ENCODE measurements around the gene BLVRA. TPM values are rescaled to one million over a fixed set of nuclear protein-coding genes. Genes with fewer than 3 reads are reported as not detected.
"Not testable (repeated sequence)": the region's sequence is repeated elsewhere in the genome, so short reads cannot be mapped to it uniquely, and the experiment has no call there.

BLVRA gene
- total RNA-seq, 2 experiments from 2014 or later, result 15.7 TPM

DNA sequence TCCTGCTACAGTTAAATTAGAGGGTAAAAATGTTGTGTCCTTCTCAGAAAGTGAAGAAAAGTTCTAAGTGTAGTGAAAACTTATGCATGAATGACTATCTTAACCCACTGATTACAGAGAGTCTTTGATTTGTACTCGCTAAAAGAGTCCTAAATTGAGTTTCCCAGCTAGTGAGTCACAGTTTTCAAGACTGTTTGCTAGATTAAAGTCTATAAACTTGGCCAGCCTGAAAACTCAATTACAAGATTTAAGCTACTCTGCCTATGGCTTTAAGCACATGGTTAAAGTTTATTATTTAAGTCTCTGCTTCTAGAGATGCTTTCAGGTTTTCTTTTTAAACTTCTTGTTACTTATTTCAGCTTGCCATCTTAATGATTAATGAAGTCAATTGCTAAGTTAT, 66.5 kb downstream of the BLVRA start:
- TF ChIP-seq, protein P1, sequence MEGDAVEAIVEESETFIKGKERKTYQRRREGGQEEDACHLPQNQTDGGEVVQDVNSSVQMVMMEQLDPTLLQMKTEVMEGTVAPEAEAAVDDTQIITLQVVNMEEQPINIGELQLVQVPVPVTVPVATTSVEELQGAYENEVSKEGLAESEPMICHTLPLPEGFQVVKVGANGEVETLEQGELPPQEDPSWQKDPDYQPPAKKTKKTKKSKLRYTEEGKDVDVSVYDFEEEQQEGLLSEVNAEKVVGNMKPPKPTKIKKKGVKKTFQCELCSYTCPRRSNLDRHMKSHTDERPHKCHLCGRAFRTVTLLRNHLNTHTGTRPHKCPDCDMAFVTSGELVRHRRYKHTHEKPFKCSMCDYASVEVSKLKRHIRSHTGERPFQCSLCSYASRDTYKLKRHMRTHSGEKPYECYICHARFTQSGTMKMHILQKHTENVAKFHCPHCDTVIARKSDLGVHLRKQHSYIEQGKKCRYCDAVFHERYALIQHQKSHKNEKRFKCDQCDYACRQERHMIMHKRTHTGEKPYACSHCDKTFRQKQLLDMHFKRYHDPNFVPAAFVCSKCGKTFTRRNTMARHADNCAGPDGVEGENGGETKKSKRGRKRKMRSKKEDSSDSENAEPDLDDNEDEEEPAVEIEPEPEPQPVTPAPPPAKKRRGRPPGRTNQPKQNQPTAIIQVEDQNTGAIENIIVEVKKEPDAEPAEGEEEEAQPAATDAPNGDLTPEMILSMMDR (IDR thresholded peaks at IDR 0.05), result no peak
- CTCF ChIA-PET, result interaction anchor here (1.1 kb wide), 1 partner anchor 14 kb away, joined by 4 read pairs; no protein-coding TSS in a partner anchor
- no peaks in the 10 kb centered on the region for H3K4me1 Mint-ChIP-seq (ENCODE audit: low read depth)
- H3K4me3 Mint-ChIP-seq, result no peak overlapping the region
- Histone ChIP-seq H3K36me3 (ENCODE audit: insufficient read depth, low read length) (no peaks in the 10 kb centered on the region), H3K9me3 (ENCODE audit: control insufficient read depth in 1 of 2, insufficient read depth in 1 of 2, low read length in 2 of 2) (no peaks in the 10 kb centered on the region), H3K4me1 (ENCODE audit: insufficient read depth, low read length) (no peaks in the 10 kb centered on the region), H3K27me3 (ENCODE audit: control insufficient read depth in 1 of 2, insufficient read depth in 2 of 2, low read length in 2 of 2) (peaks cover 10 to 20% of the 10 kb centered on the region in 2 experiments), H3K4me3 (ENCODE audit: low read length) (no peak overlapping the region), H3K27ac (ENCODE audit: low read depth in 1 of 2, low read length in 2 of 2) (no peak overlapping the region)
- POLR2A ChIA-PET, result interaction anchor here (0.9 to 1.2 kb wide), 2 partner anchors 10 to 95 kb away, joined by 3 read pairs; no protein-coding TSS in a partner anchor
- intact Hi-C loops (cut with DNase I, micrococcal nuclease), result no loop called here
- ATAC-seq (ENCODE audit: poor library complexity) (no peak), DNase-seq (no peak)
- H3K36me3 Mint-ChIP-seq (ENCODE audit: low read depth), result no peaks in the 10 kb centered on the region
- H3K9me3 Mint-ChIP-seq, result no peaks in the 10 kb centered on the region
- peaks cover 51% of the 10 kb centered on the region for H3K27me3 Mint-ChIP-seq
- H3K27ac Mint-ChIP-seq, result no peak overlapping the region

DNA sequence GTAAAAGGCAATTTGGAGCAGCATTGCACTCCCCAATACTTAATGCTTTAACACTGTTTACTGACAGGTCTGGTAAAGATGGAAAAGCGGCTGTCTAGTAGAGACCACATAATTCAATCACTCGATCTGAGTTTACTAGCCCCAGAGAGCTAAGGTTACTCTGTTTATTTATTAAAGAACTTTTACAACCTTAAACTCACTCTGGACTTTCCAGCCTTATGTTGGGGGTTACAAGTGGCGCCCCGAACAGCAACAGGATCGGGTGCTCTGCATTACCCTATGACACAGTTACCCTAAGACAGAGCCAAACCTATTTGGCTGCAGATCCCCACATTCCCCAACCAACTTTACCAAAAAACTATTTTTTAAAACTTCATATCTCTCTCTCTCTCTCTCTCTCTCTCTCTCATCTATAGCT, 66.9 kb downstream of the BLVRA start:
- no peak for DNase-seq
- Mint-ChIP-seq H3K4me1 (ENCODE audit: low read depth) (no peaks in the 10 kb centered on the region), H3K36me3 (ENCODE audit: low read depth) (no peaks in the 10 kb centered on the region), H3K27ac (no peak overlapping the region), H3K9me3 (no peaks in the 10 kb centered on the region), H3K27me3 (peaks cover 52% of the 10 kb centered on the region), H3K4me3 (no peak overlapping the region)
- ATAC-seq (ENCODE audit: poor library complexity), result no peak
- ChIA-PET POLR2A (interaction anchor here (0.9 to 1.2 kb wide), 2 partner anchors 9 to 96 kb away, joined by 3 read pairs; no protein-coding TSS in a partner anchor), CTCF (interaction anchor here (1.1 kb wide), 1 partner anchor 14 kb away, joined by 4 read pairs; no protein-coding TSS in a partner anchor)
- no peaks in the 10 kb centered on the region for H3K9me3 ChIP-seq (ENCODE audit: control insufficient read depth in 1 of 2, insufficient read depth in 1 of 2, low read length in 2 of 2)
- intact Hi-C loops (cut with DNase I, micrococcal nuclease), result no loop called here
- no peak overlapping the region for H3K4me3 ChIP-seq (ENCODE audit: low read length)
- H3K4me1 ChIP-seq (ENCODE audit: insufficient read depth, low read length), result no peaks in the 10 kb centered on the region
- no peak overlapping the region for H3K27ac ChIP-seq (ENCODE audit: low read depth in 1 of 2, low read length in 2 of 2)
- H3K27me3 ChIP-seq (ENCODE audit: control insufficient read depth in 1 of 2, insufficient read depth in 2 of 2, low read length in 2 of 2), result peaks cover 10 to 20% of the 10 kb centered on the region in 2 experiments
- no peaks in the 10 kb centered on the region for H3K36me3 ChIP-seq (ENCODE audit: insufficient read depth, low read length)
- TF ChIP-seq, protein P1 (IDR thresholded peaks at IDR 0.05), result no peak

DNA sequence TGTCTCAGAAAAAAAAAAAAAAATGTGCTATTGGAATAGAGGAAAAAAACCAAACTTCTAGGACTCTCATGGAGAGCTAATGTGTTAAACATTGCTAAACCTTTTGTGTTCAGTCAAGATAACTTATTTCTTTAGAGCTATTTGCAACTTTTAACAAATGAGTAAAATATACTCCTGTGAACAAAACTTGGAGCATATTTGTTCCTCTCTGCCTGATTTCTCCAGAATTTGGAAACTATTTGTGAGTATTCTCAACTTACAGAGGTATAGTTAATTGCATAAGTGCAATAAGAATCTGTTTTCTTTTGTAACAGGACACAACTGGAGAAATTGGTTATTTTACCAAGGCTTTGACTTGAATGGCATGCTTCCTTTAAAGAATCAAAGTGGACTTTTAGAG, 72.4 kb downstream of the BLVRA start:
- not testable (repeated sequence) for H3K9me3 Mint-ChIP-seq

More for the DNA sequence above, 72.4 kb downstream of the BLVRA start:
- DNase-seq; H3K27ac ChIP-seq (ENCODE audit: low read depth in 1 of 2, low read length in 2 of 2); H3K36me3 Mint-ChIP-seq (ENCODE audit: low read depth); H3K36me3 ChIP-seq (ENCODE audit: insufficient read depth, low read length); H3K4me3 ChIP-seq (ENCODE audit: low read length); H3K27ac Mint-ChIP-seq; H3K9me3 ChIP-seq (ENCODE audit: control insufficient read depth in 1 of 2, insufficient read depth in 1 of 2, low read length in 2 of 2); CTCF ChIA-PET; intact Hi-C loops (cut with DNase I, micrococcal nuclease); ATAC-seq (ENCODE audit: poor library complexity); H3K4me3 Mint-ChIP-seq: not testable (repeated sequence)
- Mint-ChIP-seq H3K27me3 (peaks cover 33% of the 10 kb centered on the region), H3K4me1 (ENCODE audit: low read depth) (peaks cover 17% of the 10 kb centered on the region)
- POLR2A ChIA-PET, result interaction anchor here (0.6 kb wide), 1 partner anchor 95 kb away, joined by 4 read pairs; no protein-coding TSS in a partner anchor
- Histone ChIP-seq H3K4me1 (ENCODE audit: insufficient read depth, low read length) (peaks cover 16% of the 10 kb centered on the region), H3K27me3 (ENCODE audit: control insufficient read depth in 1 of 2, insufficient read depth in 2 of 2, low read length in 2 of 2) (peaks cover 10 to 20% of the 10 kb centered on the region in 2 experiments)
